Esophagus muscularis mucosa (tissue), 4 donors: Measurements from ENCODE around the gene ELAVL3.

Experiments used
- EP300 ChIP-seq: sonication (generic); formaldehyde crosslinking; IDR thresholded peaks from one replicate; pipeline ENCODE4 v1.6.1; 2017; ENCODE audit warnings: antibody characterized with exemption
- POLR2A ChIP-seq: fragments of 450-650 bp; IDR thresholded peaks from one replicate; pipeline ENCODE4 v1.6.1; 2017; ENCODE audit warnings: antibody characterized with exemption, moderate library complexity, mild to moderate bottlenecking, low read depth
- POLR2AphosphoS5 ChIP-seq, 2 donors: sonication (generic); formaldehyde crosslinking; IDR thresholded peaks; one replicate each; pipeline ENCODE4 v1.6.1; 2017; ENCODE audit warnings: antibody characterized with exemption in 2 of 2
- TF ChIP-seq, protein P1 (sequence below), 3 experiments: fragments of 200-600 bp in 2 of 3; fragments of 450-650 bp in 1 of 3; sonication (generic) in 2 of 3; IDR thresholded peaks; one replicate each; pipeline ENCODE4 v1.5.1; 2017 to 2019; ENCODE audit warnings: antibody characterized with exemption in 3 of 3, mild to moderate bottlenecking in 2 of 3, moderate library complexity in 1 of 3

DNA sequence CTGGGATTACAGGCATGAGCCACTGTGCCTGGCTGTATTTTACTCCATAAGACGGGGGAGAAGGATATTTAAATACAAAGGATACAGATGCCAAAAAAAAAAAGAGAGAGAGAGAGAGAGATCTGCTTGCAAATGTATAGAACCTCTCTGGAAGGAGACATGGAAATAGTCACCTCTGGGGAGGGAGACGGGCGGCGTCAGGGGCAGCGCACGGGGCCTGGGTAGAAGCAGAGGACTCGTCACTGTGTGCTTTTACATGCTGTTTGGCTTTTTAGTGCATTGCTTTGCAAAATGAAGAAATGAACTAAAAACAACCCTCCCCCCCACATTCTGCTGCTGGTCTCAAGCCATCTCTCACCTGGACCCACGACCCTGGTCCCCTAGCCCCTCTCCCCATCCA lies 29.6 kb upstream of the ELAVL3 start:
- TF ChIP-seq EP300, result no peak
- TF ChIP-seq, protein P1, sequence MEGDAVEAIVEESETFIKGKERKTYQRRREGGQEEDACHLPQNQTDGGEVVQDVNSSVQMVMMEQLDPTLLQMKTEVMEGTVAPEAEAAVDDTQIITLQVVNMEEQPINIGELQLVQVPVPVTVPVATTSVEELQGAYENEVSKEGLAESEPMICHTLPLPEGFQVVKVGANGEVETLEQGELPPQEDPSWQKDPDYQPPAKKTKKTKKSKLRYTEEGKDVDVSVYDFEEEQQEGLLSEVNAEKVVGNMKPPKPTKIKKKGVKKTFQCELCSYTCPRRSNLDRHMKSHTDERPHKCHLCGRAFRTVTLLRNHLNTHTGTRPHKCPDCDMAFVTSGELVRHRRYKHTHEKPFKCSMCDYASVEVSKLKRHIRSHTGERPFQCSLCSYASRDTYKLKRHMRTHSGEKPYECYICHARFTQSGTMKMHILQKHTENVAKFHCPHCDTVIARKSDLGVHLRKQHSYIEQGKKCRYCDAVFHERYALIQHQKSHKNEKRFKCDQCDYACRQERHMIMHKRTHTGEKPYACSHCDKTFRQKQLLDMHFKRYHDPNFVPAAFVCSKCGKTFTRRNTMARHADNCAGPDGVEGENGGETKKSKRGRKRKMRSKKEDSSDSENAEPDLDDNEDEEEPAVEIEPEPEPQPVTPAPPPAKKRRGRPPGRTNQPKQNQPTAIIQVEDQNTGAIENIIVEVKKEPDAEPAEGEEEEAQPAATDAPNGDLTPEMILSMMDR (IDR thresholded peaks at IDR 0.05), result no peak
- no peak for TF ChIP-seq POLR2A
- TF ChIP-seq POLR2AphosphoS5 (IDR thresholded peaks at IDR 0.05), result no peak
